HL-60 (cell line): ENCODE results near the gene TMEM9.

Source experiments
- CTCF ChIP-seq: IDR thresholded peaks from one replicate; pipeline ENCODE4 v1.5.1; 2011; ENCODE audit warnings: low read length, control low read depth, inconsistent platforms; ENCODE audit not compliant: insufficient read depth
- POLR2AphosphoS5 ChIP-seq: IDR thresholded peaks from 2 replicates; pipeline ENCODE4 v1.6.1; 2012; ENCODE audit warnings: low read depth
- REST ChIP-seq: IDR thresholded peaks from 2 replicates; pipeline ENCODE4 v1.6.1; 2012; ENCODE audit warnings: low read depth; ENCODE audit not compliant: insufficient replicate concordance
- SPI1 ChIP-seq: IDR thresholded peaks from 2 replicates; pipeline ENCODE4 v1.6.1; 2012; ENCODE audit warnings: low read depth, mild to moderate bottlenecking, borderline replicate concordance

- no peak for TF ChIP-seq CTCF
- TF ChIP-seq SPI1, result no peak
- TF ChIP-seq POLR2AphosphoS5, result no peak
- TF ChIP-seq REST, result no peak
Measured at GRCh38 chr1:201091256-201091655, 63.0 kb downstream of the TMEM9 start.
